Measurements from ENCODE around the gene BRDT. TPM values are rescaled to one million over a fixed set of nuclear protein-coding genes. Genes with fewer than 3 reads are reported as not detected.

BRDT gene
- total and polyA plus RNA-seq, 2 donors (not counting 3 experiments of a cell fraction or from before 2014, with no cell fraction given), result not detected

DNA sequence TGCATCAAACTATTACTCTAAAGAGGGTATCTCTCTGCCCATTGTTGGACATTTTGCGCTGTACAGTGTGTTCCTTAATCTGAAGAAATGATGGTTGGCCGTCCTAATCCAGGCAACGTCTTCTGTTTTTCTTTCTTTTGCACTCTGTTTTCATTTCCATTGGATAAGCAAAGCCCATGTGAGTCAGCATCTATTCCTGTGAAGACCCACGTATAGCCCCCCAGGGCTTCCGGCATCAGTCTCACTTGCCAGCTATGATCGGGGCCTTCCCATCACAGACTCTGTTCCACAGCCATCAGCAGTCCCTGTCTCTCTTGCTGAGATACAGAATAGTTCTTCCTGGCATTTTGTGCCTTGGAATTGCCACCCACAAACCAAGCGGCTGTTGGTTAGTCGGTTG is 29.2 kb upstream of the BRDT start:
- no peak for FAIRE-seq
- Histone ChIP-seq H3K4me2 (ENCODE audit: insufficient read depth, low read length) (no peak overlapping the region), H4K20me1 (replicated peaks; ENCODE audit: control insufficient read depth, extremely low read depth, insufficient read depth, low read length) (no peaks in the 10 kb centered on the region), H3K4me3 (replicated peaks in 1 of 3; ENCODE audit: insufficient read depth in 1 of 3, low read depth in 1 of 3, low read length in 3 of 3) (no peak overlapping the region), H3K4me1 (ENCODE audit: control insufficient read depth, extremely low read depth, insufficient read depth, low read length) (no peaks in the 10 kb centered on the region), H3K9me1 (replicated peaks; ENCODE audit: control insufficient read depth, extremely low read depth, insufficient read depth, low read length) (no peaks in the 10 kb centered on the region), H3K27ac (ENCODE audit: insufficient read depth, low read depth, low read length) (no peak overlapping the region), H3K36me3 (ENCODE audit: control insufficient read depth in 2 of 2, extremely low read depth in 1 of 2, insufficient read depth in 2 of 2, low read length in 2 of 2) (no peaks in the 10 kb centered on the region), H3K9me3 (replicated peaks; ENCODE audit: control insufficient read depth, insufficient read depth, low read length) (no peaks in the 10 kb centered on the region), H3K9ac (replicated peaks; ENCODE audit: extremely low read depth, insufficient read depth, low read length) (no peak overlapping the region), H3K79me2 (ENCODE audit: control insufficient read depth, insufficient read depth, low read length) (no peaks in the 10 kb centered on the region), H3K27me3 (ENCODE audit: control insufficient read depth in 2 of 2, insufficient read depth in 2 of 2, low read length in 2 of 2) (no peaks in the 10 kb centered on the region), H2AFZ (ENCODE audit: low read depth, low read length) (peak overlapping the region; percentile 26)
- TF ChIP-seq JUN (IDR thresholded peaks at IDR 0.05; ENCODE audit: borderline replicate concordance, insufficient read depth, insufficient read length, low read depth), result no peak
- no peak for TF ChIP-seq POLR2A (IDR thresholded peaks at IDR 0.05; ENCODE audit: low read depth, low read length)
- TF ChIP-seq EZH2 (IDR thresholded peaks at IDR 0.05; ENCODE audit: borderline replicate concordance, low read depth, low read length, severe bottlenecking), result no peak
- TF ChIP-seq FOS (IDR thresholded peaks at IDR 0.05; ENCODE audit: borderline replicate concordance, insufficient read depth, low read length), result no peak
- no peak for TF ChIP-seq GATA2 (IDR thresholded peaks at IDR 0.05; ENCODE audit: insufficient read depth, insufficient read length, low read depth, low read length)
- no peak for TF ChIP-seq POLR2AphosphoS5 (IDR thresholded peaks at IDR 0.05; ENCODE audit: insufficient read depth, low read depth, low read length)
- no peak for TF ChIP-seq MYC (IDR thresholded peaks at IDR 0.05; ENCODE audit: low read depth, low read length)
- no TSS peak for BruUV-seq (replicated peaks)
- POLR2A ChIA-PET, result no interaction called here
- dilution Hi-C loops (cut with MboI; ENCODE audit: extremely low pct_ligation_motif_present, low sequenced_read_pairs), result no loop called here
- CTCF ChIA-PET, result no interaction called here
- intact Hi-C loops (cut with micrococcal nuclease), result no loop called here
- no peak for DNase-seq (ENCODE audit: low read depth, low spot score)

DNA sequence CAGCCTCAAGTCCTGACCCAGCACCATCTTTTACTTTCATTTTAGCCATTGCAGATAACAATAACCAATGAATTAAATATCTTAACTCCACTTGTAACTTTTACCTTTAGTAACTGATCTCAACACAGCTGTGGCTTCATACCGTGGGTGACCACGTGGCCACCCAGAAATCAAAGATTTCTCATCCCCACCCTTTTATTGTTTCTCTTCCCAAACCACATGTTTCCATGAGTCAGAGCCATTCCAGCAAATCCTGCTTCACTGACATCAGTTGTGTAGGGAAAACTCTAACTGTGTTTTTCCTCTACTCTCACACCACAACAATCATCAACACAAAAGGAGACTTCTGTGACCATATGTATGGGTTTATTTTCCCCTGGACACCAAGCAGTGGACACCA is 25.1 kb upstream of the BRDT start:
- BruUV-seq (replicated peaks), result no TSS peak
- no peaks in the 10 kb centered on the region for H3K27me3 ChIP-seq (ENCODE audit: control insufficient read depth in 2 of 2, insufficient read depth in 2 of 2, low read length in 2 of 2)
- no peaks in the 10 kb centered on the region for H3K9me3 ChIP-seq (replicated peaks; ENCODE audit: control insufficient read depth, insufficient read depth, low read length)
- H4K20me1 ChIP-seq (replicated peaks; ENCODE audit: control insufficient read depth, extremely low read depth, insufficient read depth, low read length), result no peaks in the 10 kb centered on the region
- H3K4me2 ChIP-seq (ENCODE audit: insufficient read depth, low read length), result no peak overlapping the region
- H3K36me3 ChIP-seq (ENCODE audit: control insufficient read depth in 2 of 2, extremely low read depth in 1 of 2, insufficient read depth in 2 of 2, low read length in 2 of 2), result no peaks in the 10 kb centered on the region
- FAIRE-seq, result no peak
- ChIA-PET CTCF (interaction anchor here (1.4 kb wide), 1 partner anchor 416 kb away, joined by 4 read pairs; no protein-coding TSS in a partner anchor), POLR2A (no interaction called here)
- intact Hi-C loops (cut with micrococcal nuclease), result no loop called here
- peak overlapping the region; percentile 32 for H2AFZ ChIP-seq (ENCODE audit: low read depth, low read length)
- TF ChIP-seq GATA2 (IDR thresholded peaks at IDR 0.05; ENCODE audit: insufficient read depth, insufficient read length, low read depth, low read length), result no peak
- TF ChIP-seq, protein P1, sequence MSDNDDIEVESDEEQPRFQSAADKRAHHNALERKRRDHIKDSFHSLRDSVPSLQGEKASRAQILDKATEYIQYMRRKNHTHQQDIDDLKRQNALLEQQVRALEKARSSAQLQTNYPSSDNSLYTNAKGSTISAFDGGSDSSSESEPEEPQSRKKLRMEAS (IDR thresholded peaks at IDR 0.05; ENCODE audit: insufficient read depth, insufficient read length), result peak; percentile 12
- peak; percentile 37 for DNase-seq (ENCODE audit: low read depth, low spot score)
- H3K9ac ChIP-seq (replicated peaks; ENCODE audit: extremely low read depth, insufficient read depth, low read length), result no peak overlapping the region
- H3K4me3 ChIP-seq (replicated peaks in 1 of 3; ENCODE audit: insufficient read depth in 1 of 3, low read depth in 1 of 3, low read length in 3 of 3), result no peak overlapping the region
- H3K4me1 ChIP-seq (ENCODE audit: control insufficient read depth, extremely low read depth, insufficient read depth, low read length), result peaks cover 2% of the 10 kb centered on the region
- H3K79me2 ChIP-seq (ENCODE audit: control insufficient read depth, insufficient read depth, low read length), result no peaks in the 10 kb centered on the region
- dilution Hi-C loops (cut with MboI; ENCODE audit: extremely low pct_ligation_motif_present, low sequenced_read_pairs), result no loop called here
- no peaks in the 10 kb centered on the region for H3K9me1 ChIP-seq (replicated peaks; ENCODE audit: control insufficient read depth, extremely low read depth, insufficient read depth, low read length)
- H3K27ac ChIP-seq (ENCODE audit: insufficient read depth, low read depth, low read length), result no peak overlapping the region

Measured in endothelial cell of umbilical vein (primary cell).